GM21619 (cell line): ENCODE data around the gene ABTB1.

Experiments
- ATAC-seq: cut with Tn5 transposase; IDR thresholded peaks from one replicate; pipeline ENCODE4 v1.9.1; 2021; ENCODE audit not compliant: unreplicated experiment

The ABTB1 gene

DNA sequence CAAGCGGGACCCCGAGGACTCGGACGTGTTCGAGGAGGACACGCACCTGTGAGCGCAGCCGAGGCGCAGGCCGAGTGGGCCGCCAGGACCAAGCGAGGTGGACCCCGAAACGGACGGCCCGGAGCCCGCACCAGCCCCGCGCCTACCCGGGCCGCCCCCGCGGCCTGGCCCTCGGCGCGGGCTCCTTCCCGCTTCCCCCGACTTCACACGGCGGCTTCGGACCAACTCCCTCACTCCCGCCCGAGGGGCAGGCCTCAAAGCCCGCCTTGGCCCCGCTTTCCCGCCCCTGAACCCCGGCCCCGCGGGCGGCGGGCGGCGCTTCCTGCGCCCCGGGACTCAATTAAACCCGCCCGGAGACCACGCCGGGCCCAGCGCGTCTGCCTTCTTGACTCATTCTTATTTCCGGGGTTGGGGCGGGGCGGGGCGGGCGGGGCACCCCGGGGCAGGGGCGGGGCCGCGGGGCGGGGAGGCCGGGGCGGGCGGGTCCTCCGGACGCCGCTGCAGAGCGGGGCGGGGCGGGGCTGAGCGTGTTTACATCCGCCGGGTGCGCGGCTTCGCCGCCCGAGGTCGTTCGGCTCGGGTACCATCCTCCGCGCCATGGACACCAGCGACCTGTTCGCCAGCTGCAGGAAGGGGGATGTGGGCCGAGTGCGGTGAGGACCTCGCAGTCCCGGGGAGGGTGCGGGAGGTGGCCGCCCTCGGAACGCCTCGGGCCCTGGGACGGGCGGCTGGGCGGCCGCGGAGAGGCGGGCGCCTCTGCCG, at the start of gene ABTB1:
TSS of gene ABTB1 (plus strand) at position 524 of the 762 bp plus-strand sequence. CDS start at position 598, 74 bp downstream.
- peak; percentile 69 for ATAC-seq

DNA sequence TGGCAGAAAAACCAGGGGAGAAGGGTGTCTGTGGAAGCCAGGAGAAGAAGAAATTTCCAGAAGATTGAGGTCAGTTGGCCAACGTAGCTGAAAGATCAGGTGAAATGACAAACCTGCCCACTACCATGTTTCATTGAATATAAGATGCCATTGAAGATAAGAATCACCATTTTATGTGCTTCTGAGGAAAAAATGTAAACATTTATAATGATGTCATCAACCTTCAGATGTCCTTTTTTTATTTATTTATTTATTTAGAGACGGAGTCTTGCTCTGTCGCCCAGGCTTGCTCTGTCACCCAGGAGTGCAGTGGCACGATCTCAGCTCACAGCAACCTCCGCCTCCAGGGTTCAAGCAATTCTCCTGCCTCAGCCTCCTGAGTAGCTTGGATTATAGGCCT, 48.7 kb upstream of the ABTB1 start:
- ATAC-seq: no peak

DNA sequence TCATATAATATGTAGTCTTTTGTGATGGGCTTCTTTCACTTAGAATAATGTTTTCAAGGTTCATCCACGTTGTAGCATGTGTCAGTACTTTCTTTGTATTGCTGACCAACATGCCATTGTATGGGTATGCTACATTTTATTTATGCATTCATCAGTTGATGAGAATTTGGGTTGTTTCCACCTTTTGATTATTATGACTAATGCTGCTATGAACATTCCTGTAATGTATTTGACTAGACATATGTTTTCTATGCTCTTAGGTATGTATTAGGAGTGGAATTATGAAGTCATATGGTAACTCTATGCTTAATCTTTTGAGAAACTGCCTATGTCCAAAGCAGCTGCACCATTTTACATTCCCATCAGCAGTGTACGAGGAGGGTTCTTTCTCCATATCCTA, 46.9 kb upstream of the ABTB1 start:
- ATAC-seq: no peak

DNA sequence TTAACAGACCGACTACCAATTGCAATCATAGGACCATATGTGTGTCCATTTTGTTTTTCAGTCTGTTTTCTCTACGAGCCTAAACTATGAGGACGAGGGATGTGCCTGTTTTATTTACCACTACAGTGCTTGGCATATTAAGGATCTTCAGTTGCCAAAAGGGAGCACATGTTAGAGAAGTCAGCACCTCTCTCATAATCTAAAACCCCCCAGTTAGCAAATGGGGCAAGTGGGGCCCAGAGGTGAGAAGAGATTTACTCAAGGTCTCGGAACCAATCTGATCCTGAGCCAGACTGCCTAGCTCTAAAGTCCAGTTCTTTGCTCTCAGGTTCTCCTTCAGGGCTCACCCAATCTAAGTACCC, 44.3 kb upstream of the ABTB1 start:
- no peak for ATAC-seq

DNA sequence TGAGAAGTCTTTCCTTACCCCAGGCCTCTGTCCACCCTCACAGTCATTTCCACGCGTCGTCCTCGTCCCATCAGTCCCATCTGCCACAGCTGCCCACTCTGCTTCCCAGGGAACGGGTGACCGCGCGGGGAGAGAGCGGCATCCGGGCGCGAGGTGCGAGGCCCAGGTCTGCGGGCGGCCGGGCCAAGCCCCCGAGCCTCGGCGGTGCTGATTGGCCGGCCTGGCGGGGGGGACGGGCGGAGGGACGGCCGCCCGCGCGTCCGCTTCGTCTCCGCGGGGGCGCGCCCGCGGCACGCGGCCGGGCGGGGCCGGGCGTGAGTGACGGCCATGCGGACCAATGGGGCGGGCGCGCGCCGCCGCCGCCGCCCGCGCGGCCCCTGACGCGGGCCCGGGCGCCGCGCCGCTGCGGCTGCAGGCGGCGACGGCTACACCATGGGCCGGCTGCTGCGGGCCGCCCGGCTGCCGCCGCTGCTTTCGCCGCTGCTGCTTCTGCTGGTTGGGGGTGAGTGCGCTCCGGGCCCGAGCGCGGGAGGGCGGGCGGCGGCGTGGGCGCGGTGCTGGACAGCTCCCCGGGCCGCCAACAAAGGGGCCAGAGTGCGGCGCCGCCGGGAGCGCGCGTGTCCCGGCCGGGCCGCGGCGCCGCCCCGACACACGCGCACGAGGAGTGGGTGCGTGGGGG, 43.8 kb upstream of the ABTB1 start, which contains the start of gene PODXL2:
TSS of gene PODXL2 (plus strand) at position 398 of the 679 bp plus-strand sequence. CDS start at position 433, 35 bp downstream.
- no peak for ATAC-seq

DNA sequence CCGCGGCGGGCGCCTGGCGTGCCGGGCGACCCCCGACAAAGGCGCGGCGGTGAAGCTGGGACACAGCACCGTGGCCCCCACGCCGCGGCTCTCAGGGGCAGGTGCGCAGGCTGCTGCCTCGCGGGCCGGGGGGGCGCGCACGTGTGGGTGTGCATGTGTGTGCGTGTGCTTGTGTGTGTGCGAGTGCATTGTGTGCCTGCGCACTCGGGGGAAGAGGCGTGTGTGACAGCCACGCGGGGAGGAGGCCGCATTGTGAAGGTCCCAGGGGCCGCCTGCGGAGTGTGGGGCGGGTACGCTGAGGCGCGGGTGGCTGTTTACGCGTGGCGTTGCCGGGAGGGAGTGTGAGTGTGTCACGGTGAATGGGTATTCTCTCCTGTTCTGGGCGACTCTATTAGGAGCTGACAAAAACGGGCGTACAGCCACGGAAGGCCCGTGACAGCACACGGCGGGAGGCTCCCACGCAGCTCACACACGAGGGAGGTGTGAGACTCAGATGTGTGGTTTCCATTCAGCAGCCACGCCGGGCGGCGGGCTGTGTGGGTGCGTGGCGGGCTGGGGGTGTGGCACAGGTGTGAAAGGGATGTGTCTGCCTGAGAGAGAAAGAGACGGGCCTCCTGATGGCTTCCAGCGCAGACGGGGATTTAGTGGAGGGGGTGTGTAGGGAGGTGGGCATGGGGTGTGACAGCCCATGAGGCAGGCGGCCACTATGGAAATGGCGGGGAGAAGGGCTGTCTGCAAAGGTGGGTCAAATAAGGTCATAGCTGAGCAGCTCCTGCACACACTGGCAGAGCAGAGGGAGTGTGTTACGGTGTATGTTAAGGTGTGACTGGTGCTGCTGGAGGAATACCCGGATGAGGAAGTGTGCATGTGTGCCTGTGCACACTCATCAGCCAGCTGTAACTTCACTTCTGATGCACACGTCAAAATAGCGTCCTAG, 43.0 kb upstream of the ABTB1 start:
- ATAC-seq: no peak

DNA sequence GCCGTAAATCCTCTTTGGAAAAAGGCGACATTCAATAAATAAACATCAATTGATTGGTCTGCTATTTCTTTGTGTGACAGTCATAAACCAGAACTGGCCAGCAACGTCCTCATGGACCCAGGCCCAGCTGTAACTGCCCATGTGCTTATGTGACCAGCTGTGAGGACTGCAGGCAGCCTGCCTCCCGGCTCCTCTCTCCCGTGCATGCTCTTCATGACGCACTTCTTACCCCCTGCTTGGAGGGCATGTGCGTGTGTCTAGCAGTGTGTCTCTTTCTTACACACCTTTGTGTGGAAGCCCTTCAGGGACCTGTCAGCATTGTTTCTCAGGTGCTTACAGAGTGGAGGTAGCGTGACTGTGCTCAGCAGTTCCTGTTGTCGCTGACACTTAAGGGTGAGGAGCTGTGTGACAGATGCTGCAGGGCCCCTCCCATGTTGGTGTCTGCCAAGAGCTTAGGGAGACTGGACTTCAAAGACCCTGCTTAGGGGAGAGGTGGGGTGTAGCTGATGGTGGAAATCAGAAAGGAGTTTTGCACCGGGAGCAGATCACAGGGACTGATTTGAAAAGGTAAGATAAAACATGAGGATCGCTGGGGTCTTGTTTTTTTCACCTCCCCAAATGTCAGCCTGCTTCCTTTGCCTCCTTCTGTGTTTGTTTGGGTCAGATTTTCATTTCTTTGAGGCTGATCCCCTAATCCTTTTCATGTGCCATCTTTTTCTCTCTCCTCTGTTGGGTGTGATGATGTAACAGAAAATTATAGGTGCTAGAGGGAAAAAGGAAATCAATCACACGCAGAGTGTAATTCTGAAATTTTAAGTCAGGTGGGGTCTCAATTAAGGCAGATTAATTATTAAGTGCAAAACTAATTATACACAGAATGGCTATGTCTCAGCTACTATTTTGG, 41.7 kb upstream of the ABTB1 start:
- no peak for ATAC-seq

DNA sequence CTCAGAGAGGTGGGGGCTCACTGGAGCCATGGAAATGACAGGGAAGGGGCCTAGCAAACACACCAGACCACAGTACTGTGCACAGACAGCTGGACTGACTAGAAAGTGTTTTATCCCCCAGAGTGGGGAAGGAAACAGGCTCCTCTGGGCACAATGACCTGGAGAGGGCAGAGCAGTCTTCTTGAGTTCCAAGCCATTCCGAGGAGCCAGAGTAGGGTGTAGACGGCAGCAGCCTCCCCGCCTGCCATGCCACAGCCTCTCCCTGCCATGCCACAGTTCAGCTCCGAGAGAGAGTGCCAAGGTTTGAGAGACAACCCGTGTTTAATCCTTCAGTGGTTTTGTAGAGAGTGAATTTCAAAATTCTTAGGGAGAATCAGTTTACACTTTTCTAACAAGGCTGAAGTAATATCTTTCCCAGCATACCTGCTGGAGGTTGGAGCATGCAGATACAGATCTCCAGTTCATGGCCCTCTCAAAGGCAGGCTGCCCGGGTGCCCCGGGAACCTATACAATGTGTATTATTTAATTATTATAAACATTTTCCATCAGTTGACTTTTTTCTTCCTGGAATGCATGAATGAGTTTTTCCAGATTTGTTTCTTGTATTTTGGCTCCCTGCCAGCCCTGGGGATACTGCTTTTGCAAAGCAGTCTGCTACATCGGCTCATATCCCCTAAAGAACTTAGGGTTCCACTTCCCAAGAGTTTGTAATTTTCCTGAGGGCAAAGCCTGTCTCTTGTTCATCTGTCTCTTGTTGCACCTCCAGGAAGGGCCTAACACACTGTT, 40.5 kb upstream of the ABTB1 start:
- no peak for ATAC-seq

DNA sequence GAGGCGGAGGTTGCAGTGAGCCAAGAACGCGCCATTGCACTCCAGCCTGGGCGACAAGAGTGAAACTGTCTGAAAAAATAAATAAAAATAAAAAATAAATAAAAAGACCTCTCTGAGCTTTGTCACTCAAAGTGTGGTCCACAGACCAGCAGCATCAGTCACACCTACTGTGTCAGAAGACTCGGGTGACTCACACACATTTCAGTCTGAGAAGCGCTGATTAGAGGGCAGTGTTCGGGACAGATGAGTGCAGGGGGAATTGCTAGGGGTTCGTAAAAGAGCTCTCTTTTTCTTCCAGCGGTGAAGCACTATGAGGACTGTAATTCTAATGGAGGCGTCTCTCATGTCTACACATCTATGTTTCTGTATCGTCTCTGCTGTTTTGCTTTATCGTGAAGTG, 38.1 kb upstream of the ABTB1 start:
- no peak for ATAC-seq

DNA sequence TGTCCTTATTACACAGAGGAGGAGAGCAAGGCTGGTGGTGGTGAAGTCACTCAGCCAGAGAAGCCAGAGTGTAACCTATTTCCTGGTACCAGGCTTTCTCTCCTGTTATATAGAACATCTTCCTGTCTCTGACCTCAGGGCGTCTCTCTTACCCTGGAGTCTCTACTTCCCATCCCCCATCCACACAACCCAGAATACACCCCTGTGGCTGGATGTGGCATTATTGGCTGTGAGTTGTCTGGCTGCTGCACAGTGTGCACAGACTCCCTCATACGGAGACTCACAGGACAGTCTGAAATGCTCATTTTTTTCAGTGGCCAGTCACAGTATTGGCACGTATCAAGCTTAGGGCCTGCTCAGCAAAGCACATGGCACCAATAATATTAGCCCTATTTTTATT, 35.2 kb upstream of the ABTB1 start:
- no peak for ATAC-seq

DNA sequence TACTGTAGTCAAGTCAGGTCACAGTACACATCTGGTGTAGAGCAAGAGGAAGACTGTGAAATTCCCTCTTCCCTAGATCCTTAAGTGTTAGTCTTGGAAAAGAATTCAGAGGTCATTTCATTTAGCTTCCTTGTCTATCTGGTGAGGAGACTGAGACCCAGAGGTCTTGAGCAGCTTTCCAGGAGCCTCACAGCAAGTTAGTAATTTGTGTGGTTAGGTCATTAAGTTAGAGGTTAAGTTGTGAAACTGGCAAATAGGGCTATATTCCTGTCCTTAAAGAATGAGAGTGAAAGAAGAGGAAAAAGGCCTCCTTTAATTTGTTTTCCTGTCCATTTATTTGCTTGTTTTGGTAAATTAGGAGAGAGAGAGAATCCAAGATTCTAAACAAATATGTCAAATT, 34.8 kb upstream of the ABTB1 start:
- ATAC-seq: no peak

DNA sequence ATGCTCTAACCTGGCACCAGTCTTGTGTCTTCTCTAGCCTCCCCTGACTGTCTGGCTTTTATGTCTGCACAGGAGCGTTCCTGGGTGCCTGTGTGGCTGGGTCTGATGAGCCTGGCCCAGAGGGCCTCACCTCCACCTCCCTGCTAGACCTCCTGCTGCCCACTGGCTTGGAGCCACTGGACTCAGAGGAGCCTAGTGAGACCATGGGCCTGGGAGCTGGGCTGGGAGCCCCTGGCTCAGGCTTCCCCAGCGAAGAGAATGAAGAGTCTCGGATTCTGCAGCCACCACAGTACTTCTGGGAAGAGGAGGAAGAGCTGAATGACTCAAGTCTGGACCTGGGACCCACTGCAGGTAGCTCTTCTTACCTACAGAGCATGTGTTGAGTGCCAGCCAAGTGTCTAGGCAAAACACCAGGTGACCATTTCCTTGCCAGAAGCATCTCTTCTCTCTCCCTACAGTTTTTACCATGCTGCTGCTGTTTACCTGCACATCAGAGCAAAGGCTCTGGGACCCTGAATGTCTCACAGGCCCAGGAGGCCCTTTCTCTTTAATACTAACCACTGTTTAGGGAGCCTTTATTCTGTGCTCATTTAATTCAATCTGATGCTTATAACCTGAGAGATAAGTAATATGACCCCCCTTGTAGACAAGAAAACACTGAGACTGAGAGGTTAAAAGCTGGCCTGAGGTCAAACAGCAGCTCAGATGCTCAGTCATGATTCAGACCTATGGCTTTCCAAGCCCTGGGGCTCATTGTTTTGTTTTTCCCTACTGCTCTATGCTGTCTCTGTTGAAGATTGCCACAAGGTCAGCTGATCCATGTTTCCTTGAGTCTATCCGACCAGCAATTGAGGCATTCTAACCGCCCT, 33.3 kb upstream of the ABTB1 start:
- ATAC-seq: no peak

DNA sequence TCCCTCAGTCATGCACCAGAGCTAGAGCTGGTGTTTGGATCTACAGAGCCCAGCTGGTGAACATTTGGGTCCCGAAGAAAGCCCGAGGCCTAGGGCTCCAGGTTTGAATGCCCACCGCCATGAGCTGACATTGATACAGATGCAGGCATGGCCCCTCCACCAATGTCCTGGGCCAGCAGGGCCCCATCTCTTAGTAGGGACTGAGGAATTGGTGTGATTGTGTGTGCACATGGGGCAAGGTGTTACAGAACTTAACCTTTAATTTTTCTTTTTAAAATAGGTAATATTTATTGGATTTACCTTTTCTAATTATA, 32.8 kb upstream of the ABTB1 start:
- ATAC-seq: no peak

DNA sequence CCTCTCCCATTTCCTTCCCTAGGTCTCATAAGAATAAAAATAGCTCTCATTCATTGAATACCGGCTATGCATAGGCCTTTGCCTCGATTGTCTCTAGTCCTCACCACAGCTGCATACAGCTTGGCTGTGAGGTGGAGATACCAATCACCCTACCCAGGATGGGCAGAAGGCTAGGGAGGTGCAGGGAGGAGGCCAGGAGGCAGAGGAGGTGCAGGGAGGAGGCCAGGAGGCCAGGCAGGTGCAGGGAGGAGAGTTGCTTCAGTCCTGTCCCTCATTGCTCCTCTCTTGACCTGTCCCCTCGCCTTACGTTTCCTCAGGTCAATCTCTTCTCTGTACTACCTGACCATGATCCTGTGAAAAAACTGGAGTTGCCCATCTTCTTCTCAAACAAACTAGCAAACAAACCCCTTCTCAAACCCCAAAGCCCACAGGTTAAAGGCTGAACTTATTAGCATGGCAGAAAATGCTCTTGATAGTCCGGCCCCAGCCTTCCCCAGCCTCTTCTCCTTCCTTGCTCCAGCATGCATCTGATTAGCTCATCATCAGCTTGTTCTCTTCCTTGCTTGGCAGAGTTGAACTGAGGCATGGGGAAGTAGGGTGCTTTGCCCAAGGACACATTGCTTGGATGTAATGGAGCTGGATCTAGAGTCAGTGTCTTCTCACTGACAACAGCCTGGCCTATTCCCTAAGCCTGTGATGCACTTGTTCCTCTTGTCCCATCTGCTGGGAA, 27.9 kb upstream of the ABTB1 start:
- no peak for ATAC-seq

DNA sequence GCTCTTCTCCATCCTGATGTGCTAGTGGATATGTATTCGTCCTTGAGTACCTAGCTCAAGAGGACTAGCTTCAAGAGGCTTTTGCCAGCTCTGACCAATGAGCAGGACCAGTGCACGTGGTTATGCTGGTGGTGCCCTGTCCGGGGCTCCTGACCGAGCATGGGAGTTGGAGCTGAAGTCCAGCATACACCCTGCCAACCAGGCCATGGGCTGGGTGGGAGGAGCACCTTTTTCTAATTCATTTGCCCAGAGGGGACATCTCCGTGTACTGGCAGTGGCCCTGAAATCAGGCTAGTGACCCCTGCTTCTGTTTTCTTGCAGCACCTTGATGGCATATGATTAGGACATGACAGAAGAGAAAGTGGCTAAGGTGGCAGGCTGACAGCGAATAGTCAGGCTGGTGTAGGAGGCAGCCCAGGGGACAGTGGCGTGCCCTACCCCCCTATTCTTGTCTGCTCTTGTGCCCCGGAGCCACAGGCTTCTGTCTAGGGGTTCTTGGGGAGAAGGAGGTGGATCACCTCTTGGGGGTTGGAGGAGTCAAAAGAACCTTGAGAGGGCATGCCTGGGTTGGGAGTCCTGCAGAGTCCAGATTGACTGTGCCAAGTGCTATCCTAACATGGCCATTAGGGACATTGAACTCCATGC, 27.3 kb upstream of the ABTB1 start:
- ATAC-seq: no peak

DNA sequence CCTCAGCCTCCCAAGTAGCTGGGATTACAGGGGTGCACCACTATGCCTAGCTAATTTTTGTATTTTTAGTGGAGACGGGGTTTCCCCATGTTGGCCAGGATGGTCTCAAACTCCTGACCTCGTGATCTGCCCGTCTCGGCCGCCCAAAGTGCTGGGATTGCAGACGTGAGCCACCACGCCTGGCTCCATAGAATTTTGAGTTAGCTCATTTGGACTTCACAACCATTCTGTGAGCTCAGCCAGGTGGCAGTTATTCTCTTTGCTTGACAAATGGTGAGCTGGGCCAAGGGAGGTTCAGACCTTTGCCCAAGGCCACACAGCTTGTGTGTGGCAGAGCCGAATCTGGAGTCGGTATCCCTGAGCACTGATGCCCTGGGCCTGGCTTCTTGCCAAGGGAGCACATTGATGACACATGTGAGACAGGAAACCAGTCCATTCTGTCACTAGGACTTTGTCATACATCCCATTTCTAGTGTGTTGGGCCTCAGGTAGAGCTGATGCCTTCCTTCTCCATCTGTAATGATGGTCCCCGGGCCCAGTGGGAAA, 26.2 kb upstream of the ABTB1 start:
- ATAC-seq: no peak

DNA sequence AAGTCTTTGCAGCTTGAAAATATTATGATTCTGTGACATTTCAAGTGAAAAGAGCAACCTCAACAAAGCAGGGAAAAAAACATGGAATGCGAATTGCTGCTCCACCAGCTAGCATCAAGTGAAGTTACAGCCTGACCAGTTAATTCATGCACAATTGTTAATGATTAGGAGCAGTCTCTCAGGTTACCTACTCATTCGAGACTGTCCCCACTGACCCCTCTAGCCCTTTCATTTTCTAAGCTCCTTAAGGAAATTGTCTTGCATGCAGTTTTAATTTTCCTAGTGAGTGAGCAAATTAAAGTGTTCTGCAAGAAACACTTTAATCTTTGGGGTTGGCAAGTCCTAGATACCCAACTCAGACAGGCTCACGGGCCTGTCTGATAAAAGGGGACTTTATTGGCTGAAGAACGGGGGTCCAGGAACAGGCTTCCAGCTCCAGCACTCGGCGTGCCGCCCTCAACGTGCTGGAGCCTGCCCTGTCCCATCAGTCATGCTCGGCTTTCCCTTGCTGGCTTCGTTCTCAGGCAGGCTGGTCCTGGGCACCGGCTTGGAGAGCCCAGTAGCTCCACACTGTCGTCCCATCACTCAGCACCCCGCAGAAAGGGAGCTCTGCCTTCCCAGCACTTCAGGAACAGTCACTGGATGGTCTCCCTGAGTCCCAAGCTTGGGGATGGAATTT, 25.4 kb upstream of the ABTB1 start:
- ATAC-seq: no peak
